PC-3 (cell line): ENCODE results near the gene DPH5.

Source experiments
- EZH2phosphoT487 ChIP-seq: fragments of 300-600 bp; sonication (generic); IDR thresholded peaks from 2 replicates; pipeline ENCODE4 v1.6.1; 2018; ENCODE audit warnings: mild to moderate bottlenecking, antibody characterized with exemption, low read length, borderline replicate concordance
- TF ChIP-seq, protein P1 (sequence below): fragments of 300-600 bp; sonication (generic); conservative IDR thresholded peaks from 2 replicates; pipeline ENCODE4 v1.5.1; 2017; ENCODE audit warnings: antibody characterized with exemption, low read depth, mild to moderate bottlenecking, low read length

DNA sequence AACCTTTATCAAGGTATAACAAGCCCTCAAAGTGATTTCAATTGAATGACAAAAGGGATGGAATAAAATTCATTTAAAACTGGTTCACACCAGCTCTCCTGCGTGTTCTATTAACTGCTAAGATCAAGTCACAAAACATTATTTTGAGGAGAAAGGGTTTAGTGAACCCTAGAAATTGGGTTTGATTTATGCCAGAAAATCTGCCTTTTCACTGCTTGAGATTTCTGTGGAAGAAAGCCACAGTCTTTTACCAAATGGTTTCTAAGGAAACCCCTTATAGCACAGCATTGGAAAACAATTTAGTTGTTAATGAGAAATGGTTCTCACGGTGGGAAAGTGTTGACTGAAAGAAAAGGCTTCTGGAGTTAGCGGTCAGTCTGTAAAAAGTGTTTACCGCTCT lies 43.6 kb upstream of the DPH5 start:
- TF ChIP-seq, protein P1, sequence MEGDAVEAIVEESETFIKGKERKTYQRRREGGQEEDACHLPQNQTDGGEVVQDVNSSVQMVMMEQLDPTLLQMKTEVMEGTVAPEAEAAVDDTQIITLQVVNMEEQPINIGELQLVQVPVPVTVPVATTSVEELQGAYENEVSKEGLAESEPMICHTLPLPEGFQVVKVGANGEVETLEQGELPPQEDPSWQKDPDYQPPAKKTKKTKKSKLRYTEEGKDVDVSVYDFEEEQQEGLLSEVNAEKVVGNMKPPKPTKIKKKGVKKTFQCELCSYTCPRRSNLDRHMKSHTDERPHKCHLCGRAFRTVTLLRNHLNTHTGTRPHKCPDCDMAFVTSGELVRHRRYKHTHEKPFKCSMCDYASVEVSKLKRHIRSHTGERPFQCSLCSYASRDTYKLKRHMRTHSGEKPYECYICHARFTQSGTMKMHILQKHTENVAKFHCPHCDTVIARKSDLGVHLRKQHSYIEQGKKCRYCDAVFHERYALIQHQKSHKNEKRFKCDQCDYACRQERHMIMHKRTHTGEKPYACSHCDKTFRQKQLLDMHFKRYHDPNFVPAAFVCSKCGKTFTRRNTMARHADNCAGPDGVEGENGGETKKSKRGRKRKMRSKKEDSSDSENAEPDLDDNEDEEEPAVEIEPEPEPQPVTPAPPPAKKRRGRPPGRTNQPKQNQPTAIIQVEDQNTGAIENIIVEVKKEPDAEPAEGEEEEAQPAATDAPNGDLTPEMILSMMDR: no peak
- TF ChIP-seq EZH2phosphoT487: no peak
